Choroid plexus epithelial cell (primary cell): ENCODE results near the gene PRUNE1.

ENCODE experiments used
- DNase-seq: peaks from one replicate; pipeline ENCODE4 v3.0.0-alpha.2; 2010; ENCODE audit warnings: low read depth
- H3K4me3 ChIP-seq: 2 replicates; pipeline ENCODE4 v1.5.1; 2011; ENCODE audit warnings: low read depth, mild to moderate bottlenecking, control low read depth, low read length, moderate library complexity
- CTCF ChIP-seq: conservative IDR thresholded peaks from 2 replicates; pipeline ENCODE4 v1.5.1; 2011; ENCODE audit warnings: low read depth, mild to moderate bottlenecking, control low read depth, inconsistent platforms, low read length, moderate library complexity

Gene PRUNE1

GRCh38 chr1:150966011-150966410 is 42.2 kb upstream of the PRUNE1 start:
- DNase-seq, result no peak
- H3K4me3 ChIP-seq, result no peak overlapping the region
- TF ChIP-seq CTCF, result no peak

- no peak for DNase-seq
- TF ChIP-seq CTCF, result no peak
These were observed 40.3 kb upstream of the PRUNE1 start for GRCh38 chr1:150967936-150968335.

GRCh38 chr1:150968491-150968890 is 39.8 kb upstream of the PRUNE1 start:
- TF ChIP-seq CTCF, result no peak
- H3K4me3 ChIP-seq, result no peak overlapping the region
- no peak for DNase-seq

More at GRCh38 chr1:150967936-150968335, 40.3 kb upstream of the PRUNE1 start:
- no peak overlapping the region for H3K4me3 ChIP-seq

GRCh38 chr1:150969626-150970025 is 38.6 kb upstream of the PRUNE1 start:
- TF ChIP-seq CTCF, result no peak
- no peak for DNase-seq
- H3K4me3 ChIP-seq, result no peak overlapping the region

GRCh38 chr1:150970808-150971582 is 37.3 kb upstream of the PRUNE1 start:
- H3K4me3 ChIP-seq, result peak overlapping the region; percentile 34
- TF ChIP-seq CTCF, result no peak
- DNase-seq, result peak; percentile 71

- no peak for DNase-seq
- peak overlapping the region; percentile 90 for H3K4me3 ChIP-seq
- peak; percentile 8 for TF ChIP-seq CTCF
These were observed 36.4 kb upstream of the PRUNE1 start for GRCh38 chr1:150971583-150972416.
